HuH-7.5 (cell line): ENCODE data around the gene STK35.

ENCODE experiments used
- DNase-seq: peaks from one replicate; pipeline ENCODE4 v3.0.0; 2011; ENCODE audit warnings: low spot score

STK35 gene

GRCh38 chr20:2104236-2104635 is 2.6 kb downstream of the STK35 start:
- no peak for DNase-seq

GRCh38 chr20:2108498-2108897 is 6.9 kb downstream of the STK35 start:
- no peak for DNase-seq

- no peak for DNase-seq
Observed at GRCh38 chr20:2108987-2109386, 7.4 kb downstream of the STK35 start.

- no peak for DNase-seq
Observed at GRCh38 chr20:2109425-2110210, 8.0 kb downstream of the STK35 start.

- no peak for DNase-seq
Observed at GRCh38 chr20:2112910-2113309, 11.3 kb downstream of the STK35 start.

GRCh38 chr20:2114127-2114959 is 12.7 kb downstream of the STK35 start:
- no peak for DNase-seq

- no peak for DNase-seq
Observed at GRCh38 chr20:2114990-2115681, 13.5 kb downstream of the STK35 start.

- DNase-seq, result no peak
Observed at GRCh38 chr20:2116170-2116940, 14.7 kb downstream of the STK35 start.

- no peak for DNase-seq
Observed at GRCh38 chr20:2118783-2119182, 17.2 kb downstream of the STK35 start.

- DNase-seq, result no peak
Observed at GRCh38 chr20:2122936-2123335, 21.3 kb downstream of the STK35 start.

- DNase-seq, result no peak
Observed at GRCh38 chr20:2123720-2124119, 22.1 kb downstream of the STK35 start.

- no peak for DNase-seq
Observed at GRCh38 chr20:2124564-2125213, 23.1 kb downstream of the STK35 start.

- no peak for DNase-seq
Observed at GRCh38 chr20:2125474-2126112, 24.0 kb downstream of the STK35 start.

- no peak for DNase-seq
Observed at GRCh38 chr20:2127238-2127637, 25.6 kb downstream of the STK35 start.

GRCh38 chr20:2128542-2128941 is 26.9 kb downstream of the STK35 start:
- DNase-seq, result no peak

GRCh38 chr20:2130062-2130591 is 28.5 kb downstream of the STK35 start:
- DNase-seq, result no peak

- no peak for DNase-seq
Observed at GRCh38 chr20:2130683-2131082, 29.1 kb downstream of the STK35 start.

GRCh38 chr20:2131366-2131765 is 29.7 kb downstream of the STK35 start:
- no peak for DNase-seq

GRCh38 chr20:2132461-2132901 is 30.9 kb downstream of the STK35 start:
- no peak for DNase-seq

GRCh38 chr20:2133318-2134183 is 31.9 kb downstream of the STK35 start:
- no peak for DNase-seq
